RWPE2 (cell line): ENCODE measurements around the gene ASTN2.

Experiments
- ATAC-seq: fragments of 200-7000 bp; cut with Tn5 transposase; 3 replicates; pipeline ENCODE4 v1.9.1; 2021; ENCODE audit warnings: low read depth
- DNase-seq: peaks from one replicate; pipeline ENCODE4 v3.0.0-alpha.2; 2020; ENCODE audit warnings: low spot score
- H3K27ac ChIP-seq: fragments of 450-650 bp; 2 replicates; pipeline ENCODE4 v1.5.1; 2017; ENCODE audit warnings: mild to moderate bottlenecking; ENCODE audit not compliant: poor library complexity, severe bottlenecking
- H3K27me3 ChIP-seq: fragments of 250-450 bp; sonication (Bioruptor Pico); 2 replicates; pipeline ENCODE4 v1.5.1; 2021; ENCODE audit warnings: mild to moderate bottlenecking, moderate library complexity; ENCODE audit not compliant: insufficient read depth, poor library complexity, severe bottlenecking
- H3K36me3 ChIP-seq: fragments of 250-450 bp; sonication (Bioruptor Pico); 2 replicates; pipeline ENCODE4 v1.5.1; 2020; ENCODE audit warnings: low read depth, mild to moderate bottlenecking, moderate library complexity
- H3K4me1 ChIP-seq: fragments of 250-450 bp; sonication (Bioruptor Pico); 2 replicates; pipeline ENCODE4 v1.5.1; 2021; ENCODE audit warnings: mild to moderate bottlenecking, moderate library complexity; ENCODE audit not compliant: insufficient read depth, poor library complexity, severe bottlenecking
- H3K4me3 ChIP-seq: fragments of 250-450 bp; sonication (Bioruptor Pico); 2 replicates; pipeline ENCODE4 v1.5.1; 2021; ENCODE audit warnings: mild to moderate bottlenecking, moderate library complexity; ENCODE audit not compliant: severe bottlenecking
- H3K9me3 ChIP-seq: fragments of 250-450 bp; sonication (Bioruptor Pico); 2 replicates; pipeline ENCODE4 v1.5.1; 2021; ENCODE audit warnings: mild to moderate bottlenecking, moderate library complexity; ENCODE audit not compliant: severe bottlenecking
- TF ChIP-seq, protein P1 (sequence below): fragments of 450-650 bp; IDR thresholded peaks from one replicate; pipeline ENCODE4 v1.5.1; 2017; ENCODE audit warnings: mild to moderate bottlenecking, moderate library complexity; ENCODE audit not compliant: poor library complexity, severe bottlenecking

ASTN2 gene

GRCh38 chr9:116436121-116436520 is 978.7 kb downstream of the ASTN2 start:
- DNase-seq (no peak), ATAC-seq (no peak)
- Histone ChIP-seq H3K27ac (no peak overlapping the region), H3K4me1 (no peaks in the 10 kb centered on the region), H3K4me3 (no peak overlapping the region), H3K27me3 (no peaks in the 10 kb centered on the region), H3K9me3 (no peaks in the 10 kb centered on the region), H3K36me3 (no peaks in the 10 kb centered on the region)
- TF ChIP-seq, protein P1, sequence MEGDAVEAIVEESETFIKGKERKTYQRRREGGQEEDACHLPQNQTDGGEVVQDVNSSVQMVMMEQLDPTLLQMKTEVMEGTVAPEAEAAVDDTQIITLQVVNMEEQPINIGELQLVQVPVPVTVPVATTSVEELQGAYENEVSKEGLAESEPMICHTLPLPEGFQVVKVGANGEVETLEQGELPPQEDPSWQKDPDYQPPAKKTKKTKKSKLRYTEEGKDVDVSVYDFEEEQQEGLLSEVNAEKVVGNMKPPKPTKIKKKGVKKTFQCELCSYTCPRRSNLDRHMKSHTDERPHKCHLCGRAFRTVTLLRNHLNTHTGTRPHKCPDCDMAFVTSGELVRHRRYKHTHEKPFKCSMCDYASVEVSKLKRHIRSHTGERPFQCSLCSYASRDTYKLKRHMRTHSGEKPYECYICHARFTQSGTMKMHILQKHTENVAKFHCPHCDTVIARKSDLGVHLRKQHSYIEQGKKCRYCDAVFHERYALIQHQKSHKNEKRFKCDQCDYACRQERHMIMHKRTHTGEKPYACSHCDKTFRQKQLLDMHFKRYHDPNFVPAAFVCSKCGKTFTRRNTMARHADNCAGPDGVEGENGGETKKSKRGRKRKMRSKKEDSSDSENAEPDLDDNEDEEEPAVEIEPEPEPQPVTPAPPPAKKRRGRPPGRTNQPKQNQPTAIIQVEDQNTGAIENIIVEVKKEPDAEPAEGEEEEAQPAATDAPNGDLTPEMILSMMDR: no peak

- no peaks in the 10 kb centered on the region for H3K36me3 ChIP-seq
- no peaks in the 10 kb centered on the region for H3K27me3 ChIP-seq
- no peak overlapping the region for H3K4me3 ChIP-seq
- no peaks in the 10 kb centered on the region for H3K4me1 ChIP-seq
- no peak overlapping the region for H3K27ac ChIP-seq
- no peaks in the 10 kb centered on the region for H3K9me3 ChIP-seq
- no peak for DNase-seq
- TF ChIP-seq, protein P1: no peak
- ATAC-seq: no peak
Measured at GRCh38 chr9:116435706-116436105, 979.2 kb downstream of the ASTN2 start.

DNA sequence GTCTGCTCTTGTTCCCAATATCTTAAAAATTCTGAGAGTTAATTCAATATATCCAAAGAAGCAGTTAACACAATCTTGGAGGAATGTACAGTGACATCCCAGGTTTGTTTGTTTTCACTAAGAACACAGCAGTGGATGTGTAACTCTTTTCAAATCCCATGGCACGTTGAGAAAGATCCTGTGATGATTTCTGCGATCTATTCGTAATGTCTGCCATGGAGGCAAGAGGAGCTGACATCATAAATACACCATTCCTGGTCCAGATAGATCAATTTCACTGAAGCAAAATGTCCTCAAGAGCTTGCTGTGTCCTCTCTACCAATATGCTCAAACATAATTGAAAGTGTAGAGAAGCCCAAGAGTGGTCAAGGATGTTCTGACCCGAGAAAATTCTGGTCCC is 980.5 kb downstream of the ASTN2 start:
- no peaks in the 10 kb centered on the region for H3K36me3 ChIP-seq
- TF ChIP-seq, protein P1: no peak
- ATAC-seq (no peak), DNase-seq (no peak)
- no peak overlapping the region for H3K4me3 ChIP-seq
- H3K27ac ChIP-seq: no peak overlapping the region
- H3K9me3 ChIP-seq: no peaks in the 10 kb centered on the region
- H3K4me1 ChIP-seq: no peaks in the 10 kb centered on the region
- H3K27me3 ChIP-seq: no peaks in the 10 kb centered on the region

DNA sequence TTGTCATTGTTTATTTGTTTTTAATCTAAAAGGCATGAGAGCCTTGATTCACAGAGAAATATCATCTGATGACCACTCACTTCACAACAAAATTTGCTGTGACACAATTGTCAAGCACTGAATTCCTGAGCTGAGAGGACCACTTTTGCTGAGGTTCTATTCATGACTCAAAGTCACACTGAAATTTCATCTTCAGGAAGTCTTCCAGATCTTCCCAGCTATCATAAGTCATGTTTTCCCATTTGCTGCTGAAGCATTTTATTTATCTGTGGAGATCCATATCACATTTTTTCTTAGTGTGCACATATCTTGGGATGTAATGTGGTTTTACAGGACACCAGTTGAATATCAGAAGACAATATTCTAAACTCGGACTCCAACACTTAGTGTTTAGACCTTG is 982.8 kb downstream of the ASTN2 start:
- Histone ChIP-seq H3K9me3 (no peaks in the 10 kb centered on the region), H3K27ac (no peak overlapping the region), H3K27me3 (no peaks in the 10 kb centered on the region), H3K4me1 (no peaks in the 10 kb centered on the region), H3K36me3 (no peaks in the 10 kb centered on the region), H3K4me3 (no peak overlapping the region)
- DNase-seq: no peak
- TF ChIP-seq, protein P1: no peak
- ATAC-seq: no peak

DNA sequence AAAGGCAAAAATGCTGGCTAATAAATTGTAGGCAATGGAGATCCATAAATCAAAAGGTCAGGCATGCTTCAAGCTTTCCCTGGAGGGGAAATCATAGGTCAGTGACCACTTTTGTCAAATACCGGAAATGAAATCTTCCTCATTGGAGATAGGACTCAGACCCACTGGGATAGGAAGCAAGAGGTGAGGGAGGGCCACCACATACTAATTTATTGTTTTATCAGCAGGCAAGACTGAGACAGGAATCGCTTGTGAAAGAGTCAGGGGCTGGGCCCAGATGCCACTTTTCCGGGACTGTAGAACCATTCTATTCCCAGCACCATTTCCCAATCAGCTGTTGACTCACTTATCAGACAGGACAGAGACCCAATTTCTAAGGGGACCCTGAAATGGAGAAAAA is 984.0 kb downstream of the ASTN2 start:
- DNase-seq: no peak
- ATAC-seq: no peak
- no peaks in the 10 kb centered on the region for H3K9me3 ChIP-seq
- no peaks in the 10 kb centered on the region for H3K36me3 ChIP-seq
- H3K4me3 ChIP-seq: no peak overlapping the region
- TF ChIP-seq, protein P1: no peak
- H3K4me1 ChIP-seq: no peaks in the 10 kb centered on the region
- H3K27me3 ChIP-seq: no peaks in the 10 kb centered on the region
- H3K27ac ChIP-seq: no peak overlapping the region
